HEK293 (cell line): ENCODE data around the gene LCOR.

Experiments
- AEBP2 ChIP-seq: fragments of 450-650 bp; formaldehyde crosslinking; IDR thresholded peaks from 2 replicates; pipeline ENCODE4 v1.5.1; 2016; ENCODE audit warnings: missing biosample characterization, missing genetic modification characterization, borderline replicate concordance
- CTCF ChIP-seq: fragments of 450-650 bp; formaldehyde crosslinking; IDR thresholded peaks from 2 replicates; pipeline ENCODE4 v1.5.1; 2016; ENCODE audit warnings: missing biosample characterization, missing genetic modification characterization
- OSR2 ChIP-seq: fragments of 450-650 bp; formaldehyde crosslinking; IDR thresholded peaks from 2 replicates; pipeline ENCODE4 v1.5.1; 2016; ENCODE audit warnings: missing biosample characterization, missing genetic modification characterization
- ZNF10 ChIP-seq: fragments of 450-650 bp; formaldehyde crosslinking; IDR thresholded peaks from 2 replicates; pipeline ENCODE4 v1.5.1; 2017; ENCODE audit warnings: missing biosample characterization, missing genetic modification characterization
- TF ChIP-seq, protein P1 (sequence below): fragments of 450-650 bp; formaldehyde crosslinking; IDR thresholded peaks from 2 replicates; pipeline ENCODE4 v1.5.1; 2016; ENCODE audit warnings: missing biosample characterization, missing genetic modification characterization

DNA sequence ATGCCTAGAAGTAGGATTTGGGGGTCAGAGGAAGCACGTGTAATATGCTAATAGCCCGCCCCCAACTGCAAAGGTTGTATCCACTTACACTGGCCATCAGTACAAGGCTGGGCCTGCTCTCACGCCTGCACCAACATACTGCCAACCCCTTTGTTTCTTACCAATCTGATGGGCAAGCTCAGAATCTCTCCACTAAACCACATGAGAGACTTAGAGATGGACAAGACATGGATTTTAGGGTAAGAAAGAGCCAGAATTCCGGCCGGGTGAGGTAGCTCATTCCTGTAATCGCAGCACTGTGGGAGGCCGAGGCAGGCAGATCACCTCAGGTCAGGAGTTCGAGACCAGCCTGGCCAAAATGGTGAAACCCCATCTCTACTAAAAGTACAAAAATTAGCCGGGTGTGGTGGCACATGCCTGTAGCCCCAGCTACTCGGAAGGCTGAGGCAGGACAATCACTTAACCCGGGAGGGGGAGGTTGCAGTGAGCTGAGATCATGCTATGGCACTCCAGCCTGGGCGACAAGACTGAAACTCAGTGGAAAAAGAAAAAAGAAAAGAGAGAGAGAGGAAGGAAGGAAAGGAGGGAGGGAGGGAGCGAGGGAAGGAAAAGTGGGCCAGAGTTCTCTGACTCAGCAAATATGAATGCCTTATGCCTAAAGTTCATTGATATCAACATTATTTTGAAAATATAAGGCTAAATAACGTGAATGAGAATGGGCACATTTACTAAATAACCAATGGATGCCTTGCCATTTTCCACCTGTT is 191.5 kb downstream of the LCOR start:
- TF ChIP-seq CTCF, result no peak
- TF ChIP-seq AEBP2 (tag by site-specific recombination), result no peak
- no peak for TF ChIP-seq OSR2 (tag by site-specific recombination)
- TF ChIP-seq, protein P1, sequence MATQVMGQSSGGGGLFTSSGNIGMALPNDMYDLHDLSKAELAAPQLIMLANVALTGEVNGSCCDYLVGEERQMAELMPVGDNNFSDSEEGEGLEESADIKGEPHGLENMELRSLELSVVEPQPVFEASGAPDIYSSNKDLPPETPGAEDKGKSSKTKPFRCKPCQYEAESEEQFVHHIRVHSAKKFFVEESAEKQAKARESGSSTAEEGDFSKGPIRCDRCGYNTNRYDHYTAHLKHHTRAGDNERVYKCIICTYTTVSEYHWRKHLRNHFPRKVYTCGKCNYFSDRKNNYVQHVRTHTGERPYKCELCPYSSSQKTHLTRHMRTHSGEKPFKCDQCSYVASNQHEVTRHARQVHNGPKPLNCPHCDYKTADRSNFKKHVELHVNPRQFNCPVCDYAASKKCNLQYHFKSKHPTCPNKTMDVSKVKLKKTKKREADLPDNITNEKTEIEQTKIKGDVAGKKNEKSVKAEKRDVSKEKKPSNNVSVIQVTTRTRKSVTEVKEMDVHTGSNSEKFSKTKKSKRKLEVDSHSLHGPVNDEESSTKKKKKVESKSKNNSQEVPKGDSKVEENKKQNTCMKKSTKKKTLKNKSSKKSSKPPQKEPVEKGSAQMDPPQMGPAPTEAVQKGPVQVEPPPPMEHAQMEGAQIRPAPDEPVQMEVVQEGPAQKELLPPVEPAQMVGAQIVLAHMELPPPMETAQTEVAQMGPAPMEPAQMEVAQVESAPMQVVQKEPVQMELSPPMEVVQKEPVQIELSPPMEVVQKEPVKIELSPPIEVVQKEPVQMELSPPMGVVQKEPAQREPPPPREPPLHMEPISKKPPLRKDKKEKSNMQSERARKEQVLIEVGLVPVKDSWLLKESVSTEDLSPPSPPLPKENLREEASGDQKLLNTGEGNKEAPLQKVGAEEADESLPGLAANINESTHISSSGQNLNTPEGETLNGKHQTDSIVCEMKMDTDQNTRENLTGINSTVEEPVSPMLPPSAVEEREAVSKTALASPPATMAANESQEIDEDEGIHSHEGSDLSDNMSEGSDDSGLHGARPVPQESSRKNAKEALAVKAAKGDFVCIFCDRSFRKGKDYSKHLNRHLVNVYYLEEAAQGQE (tag by site-specific recombination), result no peak
- TF ChIP-seq ZNF10, result no peak
